Skin of body (tissue), 2 donors: ENCODE data around the gene MAP2K5. TPM values are rescaled to one million over a fixed set of nuclear protein-coding genes. Genes with fewer than 3 reads are reported as not detected.

Experiments
- DNase-seq: peaks from one replicate; lab custom pipeline; 2025; lab: John Stamatoyannopoulos, UW
- total RNA-seq: library from RNA; depleted of rRNA; stranded (reverse); fragments of >200 nt; gene quantifications from one replicate; pipeline ENCODE4 v1.2.3, GENCODE V29; 2014

MAP2K5 gene
- total RNA-seq = 12.2 TPM

- DNase-seq = peak; percentile 66
Measured at GRCh38 chr15:67542420-67543347, at the start of gene MAP2K5. Gene MAP2K5, plus strand, starts transcription at chr15:67542703. Its CDS starts 633 bp downstream, at chr15:67543336.

- DNase-seq = no peak
Measured at GRCh38 chr15:67495585-67495984, 46.9 kb upstream of the MAP2K5 start.

GRCh38 chr15:67501177-67501835 is 41.2 kb upstream of the MAP2K5 start:
- DNase-seq = no peak

GRCh38 chr15:67501836-67502461 is 40.6 kb upstream of the MAP2K5 start:
- no peak for DNase-seq

GRCh38 chr15:67504056-67504455 is 38.4 kb upstream of the MAP2K5 start:
- DNase-seq = no peak

- DNase-seq = peak; percentile 88
Measured at GRCh38 chr15:67504796-67505195, 37.7 kb upstream of the MAP2K5 start.

- DNase-seq = no peak
Measured at GRCh38 chr15:67505675-67506572, 36.6 kb upstream of the MAP2K5 start.

GRCh38 chr15:67506775-67507747 is 35.4 kb upstream of the MAP2K5 start:
- DNase-seq = peak; percentile 45

GRCh38 chr15:67508407-67508806 is 34.1 kb upstream of the MAP2K5 start:
- peak; percentile 62 for DNase-seq

- DNase-seq = no peak
Measured at GRCh38 chr15:67509918-67510317, 32.6 kb upstream of the MAP2K5 start.

- no peak for DNase-seq
Measured at GRCh38 chr15:67510597-67511190, 31.8 kb upstream of the MAP2K5 start.

- DNase-seq = no peak
Measured at GRCh38 chr15:67511606-67512005, 30.9 kb upstream of the MAP2K5 start.

- no peak for DNase-seq
Measured at GRCh38 chr15:67512140-67512539, 30.4 kb upstream of the MAP2K5 start.

GRCh38 chr15:67512933-67513714 is 29.4 kb upstream of the MAP2K5 start:
- no peak for DNase-seq

- DNase-seq = no peak
Measured at GRCh38 chr15:67515090-67515489, 27.4 kb upstream of the MAP2K5 start.

- no peak for DNase-seq
Measured at GRCh38 chr15:67515557-67515956, 26.9 kb upstream of the MAP2K5 start.

- peak; percentile 26 for DNase-seq
Measured at GRCh38 chr15:67520321-67521028, 22.0 kb upstream of the MAP2K5 start.
